GM12878 (cell line): Measurements from ENCODE around the gene FTH1. TPM values are rescaled to one million over a fixed set of nuclear protein-coding genes. Genes with fewer than 3 reads are reported as not detected.

Source experiments
- ATAC-seq: fragments of 200-7000 bp; cut with Tn5 transposase; 3 replicates; pipeline ENCODE4 v1.9.1; 2020; ENCODE audit warnings: mild to moderate bottlenecking, moderate library complexity
- BruUV-seq: library from RNA; stranded (reverse); fragments of 400-500 nt; replicated peaks from 2 replicates; lab custom pipeline; 2021; lab: Mats Ljungman, UMichigan
- CTCF ChIA-PET: fragments of 300-600 bp; sonication (Branson Sonifier 250); formaldehyde crosslinking; extraction: SDS; loops from one replicate; lab custom pipeline; 2021; ENCODE audit warnings: inconsistent platforms; lab: Yijun Ruan, JAX
- POLR2A ChIA-PET: fragments of 350-600 bp; formaldehyde crosslinking; extraction: SDS; loops from one replicate; lab custom pipeline; 2021; ENCODE audit warnings: inconsistent platforms; lab: Charles Lee
- RAD21 ChIA-PET: fragments of 300-600 bp; sonication (Branson Sonifier 250); formaldehyde crosslinking; loops from one replicate; lab custom pipeline; 2023; ENCODE audit warnings: antibody characterized with exemption; ENCODE audit not compliant: unreplicated experiment; lab: Charles Lee
- SMC1A ChIA-PET: fragments of 300-600 bp; sonication (Branson Sonifier 250); formaldehyde crosslinking; loops from one replicate; lab custom pipeline; 2023; ENCODE audit not compliant: unreplicated experiment, uncharacterized antibody; lab: Charles Lee
- DNase-seq: peaks from one replicate; pipeline ENCODE4 v3.0.0-alpha.2; 2011; ENCODE audit warnings: low read depth, low spot score
- FAIRE-seq: peaks from 3 replicates; lab custom pipeline; 2011; peaks lifted over from hg19 to GRCh38; lab: Jason Lieb, UNC
- H2AFZ ChIP-seq: 2 replicates; pipeline ENCODE4 v1.6.0; 2011; ENCODE audit warnings: low read depth, low read length, control low read depth; ENCODE audit not compliant: control insufficient read depth
- H3K27ac ChIP-seq: 2 replicates; pipeline ENCODE4 v1.5.1; 2011; ENCODE audit warnings: control low read depth; ENCODE audit not compliant: control insufficient read depth, insufficient read depth
- H3K27me3 ChIP-seq, 2 experiments: replicated peaks in 1 of 2; 2 replicates each; pipeline versions ENCODE4 v1.6.0 to v1.6.1; 2011; ENCODE audit warnings: low read length in 1 of 2; ENCODE audit not compliant: control insufficient read depth in 2 of 2, insufficient read depth in 2 of 2
- H3K36me3 ChIP-seq, 2 experiments: 2 replicates each; pipeline ENCODE4 v1.5.1; 2011; ENCODE audit warnings: low read length in 1 of 2; ENCODE audit not compliant: control insufficient read depth in 2 of 2, insufficient read depth in 2 of 2
- H3K4me1 ChIP-seq: 2 replicates; pipeline ENCODE4 v1.6.1; 2011; ENCODE audit warnings: mild to moderate bottlenecking, low read length, moderate library complexity, mixed read lengths; ENCODE audit not compliant: control insufficient read depth, insufficient read depth
- H3K4me2 ChIP-seq: 2 replicates; pipeline ENCODE4 v1.6.0; 2011; ENCODE audit warnings: control low read depth; ENCODE audit not compliant: control insufficient read depth, insufficient read depth
- H3K4me3 ChIP-seq: fragments of 200-600 bp; sonication (generic); 2 replicates; pipeline ENCODE4 v1.5.1; 2016
- H3K79me2 ChIP-seq: 2 replicates; pipeline ENCODE4 v1.6.0; 2011; ENCODE audit warnings: low read length; ENCODE audit not compliant: control insufficient read depth, insufficient read depth
- H3K9ac ChIP-seq: 2 replicates; pipeline ENCODE4 v1.8.0; 2011; ENCODE audit warnings: low read length, control low read depth, mixed read lengths; ENCODE audit not compliant: control insufficient read depth, insufficient read depth
- H3K9me3 ChIP-seq: replicated peaks from 3 replicates; pipeline ENCODE4 v1.5.1; 2011; ENCODE audit warnings: mild to moderate bottlenecking, low read length; ENCODE audit not compliant: control insufficient read depth, insufficient read depth
- H4K20me1 ChIP-seq: 2 replicates; pipeline ENCODE4 v1.6.0; 2011; ENCODE audit not compliant: control insufficient read depth, insufficient read depth
- GATAD2B ChIP-seq: fragments of 450-650 bp; conservative IDR thresholded peaks from 2 replicates; pipeline ENCODE4 v1.6.1; 2017; ENCODE audit warnings: low read depth, mild to moderate bottlenecking, moderate library complexity
- HDAC6 ChIP-seq: fragments of 200-600 bp; sonication (generic); IDR thresholded peaks from one replicate; pipeline ENCODE4 v1.8.0; 2017; ENCODE audit warnings: antibody characterized with exemption; ENCODE audit not compliant: unreplicated experiment
- MTA3 ChIP-seq: IDR thresholded peaks from 2 replicates; pipeline ENCODE4 v1.6.1; 2012; ENCODE audit warnings: low read length, inconsistent platforms, borderline replicate concordance
- NRF1 ChIP-seq: conservative IDR thresholded peaks from 2 replicates; pipeline ENCODE4 v1.6.1; 2011; ENCODE audit warnings: mild to moderate bottlenecking, low read depth, low read length, improper control_type of control experiment
- SKIL ChIP-seq: fragments of 450-650 bp; IDR thresholded peaks from 2 replicates; pipeline ENCODE4 v1.6.1; 2017; ENCODE audit warnings: mild to moderate bottlenecking, low read depth, inconsistent platforms; ENCODE audit not compliant: poor library complexity, severe bottlenecking
- SREBF1 ChIP-seq: IDR thresholded peaks from 2 replicates; pipeline ENCODE4 v1.6.1; 2012; ENCODE audit warnings: mild to moderate bottlenecking, low read length
- WGBS: methylation state at CpG from one replicate; pipeline ENCODE4 v1.1.6; 2016; ENCODE audit warnings: low lambda C conversion rate; ENCODE audit not compliant: insufficient replicate concordance, insufficient coverage; ENCODE audit errors: missing lambda C conversion rate; 5-methylcytosine and 5-hydroxymethylcytosine counted together
- in situ Hi-C: fragments of 300-500 bp; cut with MboI; formaldehyde crosslinking; loops from 9 replicates; pipeline ENCODE4 v1.14.3; 2018; ENCODE audit warnings: mixed read lengths
- intact Hi-C: fragments of 100-400 bp; cut with micrococcal nuclease; formaldehyde crosslinking; loops from one replicate; pipeline ENCODE4 v1.14.2; 2022; ENCODE audit not compliant: unreplicated experiment
- polyA plus RNA-seq, 11 experiments: library from polyadenylated mRNA; depleted of rRNA in 4 of 11; unstranded in 6 of 11; stranded (reverse) in 5 of 11; fragments of >200 nt; fragmentation: Nextera tagmentation in 4 of 11; fragmentation: Illumina TruSeq in 1 of 11; extraction: Ambion mirVana in 4 of 11; extraction: Trizol in 1 of 11; gene quantifications; 1 replicate in 1 of 11; 2 replicates in 10 of 11; pipeline versions ENCODE4 v1.2.1 to v1.2.3, GENCODE V29; 2011 to 2016; ENCODE audit warnings: inconsistent platforms in 2 of 11, missing spikeins in 2 of 11, low read depth in 1 of 11
- total RNA-seq, 4 experiments: library from RNA; depleted of rRNA in 3 of 4; stranded (reverse); fragments of >200 nt in 3 of 4; fragmentation: Illumina TruSeq in 1 of 4; extraction: Trizol in 1 of 4; gene quantifications; 2 replicates each; pipeline versions ENCODE4 v1.2.1 to v1.2.3, GENCODE V29; 2013 to 2021
- TF ChIP-seq, protein P1 (sequence below): fragments of 450-650 bp; formaldehyde crosslinking; IDR thresholded peaks from 2 replicates; pipeline ENCODE4 v1.4.0; 2022; ENCODE audit warnings: mild to moderate bottlenecking, moderate library complexity
- TF ChIP-seq, protein P2 (sequence below): IDR thresholded peaks from 2 replicates; pipeline ENCODE4 v1.6.1; 2012; ENCODE audit warnings: low read depth, low read length, improper control_type of control experiment
- TF ChIP-seq, protein P3 (sequence below): fragments of 450-650 bp; formaldehyde crosslinking; IDR thresholded peaks from 2 replicates; pipeline ENCODE4 v1.5.0; 2022; ENCODE audit warnings: mild to moderate bottlenecking, missing genetic modification characterization

The FTH1 gene
- total and polyA plus RNA-seq, 10 of the 15 experiments (the other 5 are each of a cell fraction or from before 2014, with no cell fraction given) = 289 to 4,154 (median 960) TPM

DNA sequence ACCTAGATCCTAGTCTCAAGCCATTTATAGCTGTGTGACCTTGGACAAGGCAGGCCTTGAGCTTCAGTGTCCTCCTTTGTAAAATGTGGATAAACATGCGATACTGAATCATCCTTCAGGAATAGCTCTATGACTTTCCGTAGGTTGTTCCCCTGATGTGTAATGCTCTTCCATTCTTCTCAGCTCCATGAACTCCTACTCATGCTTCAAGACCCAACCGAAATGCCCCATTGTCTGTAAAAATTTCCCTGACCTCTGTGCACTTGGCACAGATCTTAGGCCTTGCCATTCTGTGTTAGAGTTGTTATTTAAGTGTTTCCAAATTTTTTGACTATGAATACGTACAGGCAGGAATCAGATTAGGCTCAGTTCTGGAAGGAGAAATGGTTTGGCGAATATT, 20.5 kb downstream of the FTH1 start:
- Histone ChIP-seq H3K27me3 (no peaks in the 10 kb centered on the region; a peak in 1 of 4 replicates), H3K9me3 (no peaks in the 10 kb centered on the region), H3K4me1 (no peaks in the 10 kb centered on the region), H3K4me2 (no peak overlapping the region), H2AFZ (no peak overlapping the region), H3K4me3 (no peak overlapping the region), H3K36me3 (no peaks in the 10 kb centered on the region), H3K9ac (no peak overlapping the region), H3K79me2 (no peaks in the 10 kb centered on the region), H3K27ac (no peak overlapping the region), H4K20me1 (no peaks in the 10 kb centered on the region)
- ChIA-PET RAD21 (interaction anchor here (0.6 to 7.3 kb wide), 18 partner anchors 9 to 161 kb away, joined by 3 to 96 read pairs (median 5); no protein-coding TSS in a partner anchor), POLR2A (interaction anchor here (0.5 to 1.4 kb wide), 2 partner anchors 17 to 122 kb away, joined by 3 read pairs; no protein-coding TSS in a partner anchor), SMC1A (interaction anchor here (0.7 to 7.1 kb wide), 20 partner anchors 13 to 161 kb away, joined by 3 to 86 read pairs (median 6); partner anchors contain the start of gene FTH1), CTCF (interaction anchor here (0.8 to 8.2 kb wide), 33 partner anchors 9 to 631 kb away, joined by 3 to 188 read pairs (median 4); partner anchors contain the start of genes FADS3, FEN1, FTH1 and TMEM258)
- DNase-seq (no peak), FAIRE-seq (no peak), ATAC-seq (no peak)
- no TSS peak for BruUV-seq
- intact Hi-C loops (loop anchor here (1.0 to 2.0 kb wide), 5 partner anchors 48 to 150 kb away; no protein-coding TSS in a partner anchor), in situ Hi-C loops (no loop called here)
- WGBS = 75% methylated on average over 5 of the region's 5 CpGs
- TF ChIP-seq, protein P1, sequence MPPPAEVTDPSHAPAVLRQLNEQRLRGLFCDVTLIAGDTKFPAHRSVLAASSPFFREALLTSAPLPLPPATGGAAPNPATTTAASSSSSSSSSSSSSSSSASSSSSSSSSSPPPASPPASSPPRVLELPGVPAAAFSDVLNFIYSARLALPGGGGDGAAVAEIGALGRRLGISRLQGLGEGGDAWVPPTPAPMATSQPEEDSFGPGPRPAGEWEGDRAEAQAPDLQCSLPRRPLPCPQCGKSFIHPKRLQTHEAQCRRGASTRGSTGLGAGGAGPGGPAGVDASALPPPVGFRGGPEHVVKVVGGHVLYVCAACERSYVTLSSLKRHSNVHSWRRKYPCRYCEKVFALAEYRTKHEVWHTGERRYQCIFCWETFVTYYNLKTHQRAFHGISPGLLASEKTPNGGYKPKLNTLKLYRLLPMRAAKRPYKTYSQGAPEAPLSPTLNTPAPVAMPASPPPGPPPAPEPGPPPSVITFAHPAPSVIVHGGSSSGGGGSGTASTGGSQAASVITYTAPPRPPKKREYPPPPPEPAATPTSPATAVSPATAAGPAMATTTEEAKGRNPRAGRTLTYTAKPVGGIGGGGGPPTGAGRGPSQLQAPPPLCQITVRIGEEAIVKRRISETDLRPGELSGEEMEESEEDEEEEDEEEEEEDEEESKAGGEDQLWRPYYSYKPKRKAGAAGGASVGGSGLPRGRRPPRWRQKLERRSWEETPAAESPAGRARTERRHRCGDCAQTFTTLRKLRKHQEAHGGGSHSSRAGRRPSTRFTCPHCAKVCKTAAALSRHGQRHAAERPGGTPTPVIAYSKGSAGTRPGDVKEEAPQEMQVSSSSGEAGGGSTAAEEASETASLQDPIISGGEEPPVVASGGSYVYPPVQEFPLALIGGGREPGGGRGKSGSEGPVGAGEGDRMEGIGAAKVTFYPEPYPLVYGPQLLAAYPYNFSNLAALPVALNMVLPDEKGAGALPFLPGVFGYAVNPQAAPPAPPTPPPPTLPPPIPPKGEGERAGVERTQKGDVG (CRISPR knock-in tag) = no peak
- TF ChIP-seq HDAC6 (no peak), SREBF1 (no peak), SKIL (no peak), NRF1 (no peak), MTA3 (no peak), GATAD2B (no peak)
- TF ChIP-seq, protein P2, sequence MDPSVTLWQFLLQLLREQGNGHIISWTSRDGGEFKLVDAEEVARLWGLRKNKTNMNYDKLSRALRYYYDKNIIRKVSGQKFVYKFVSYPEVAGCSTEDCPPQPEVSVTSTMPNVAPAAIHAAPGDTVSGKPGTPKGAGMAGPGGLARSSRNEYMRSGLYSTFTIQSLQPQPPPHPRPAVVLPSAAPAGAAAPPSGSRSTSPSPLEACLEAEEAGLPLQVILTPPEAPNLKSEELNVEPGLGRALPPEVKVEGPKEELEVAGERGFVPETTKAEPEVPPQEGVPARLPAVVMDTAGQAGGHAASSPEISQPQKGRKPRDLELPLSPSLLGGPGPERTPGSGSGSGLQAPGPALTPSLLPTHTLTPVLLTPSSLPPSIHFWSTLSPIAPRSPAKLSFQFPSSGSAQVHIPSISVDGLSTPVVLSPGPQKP = no peak
- TF ChIP-seq, protein P3, sequence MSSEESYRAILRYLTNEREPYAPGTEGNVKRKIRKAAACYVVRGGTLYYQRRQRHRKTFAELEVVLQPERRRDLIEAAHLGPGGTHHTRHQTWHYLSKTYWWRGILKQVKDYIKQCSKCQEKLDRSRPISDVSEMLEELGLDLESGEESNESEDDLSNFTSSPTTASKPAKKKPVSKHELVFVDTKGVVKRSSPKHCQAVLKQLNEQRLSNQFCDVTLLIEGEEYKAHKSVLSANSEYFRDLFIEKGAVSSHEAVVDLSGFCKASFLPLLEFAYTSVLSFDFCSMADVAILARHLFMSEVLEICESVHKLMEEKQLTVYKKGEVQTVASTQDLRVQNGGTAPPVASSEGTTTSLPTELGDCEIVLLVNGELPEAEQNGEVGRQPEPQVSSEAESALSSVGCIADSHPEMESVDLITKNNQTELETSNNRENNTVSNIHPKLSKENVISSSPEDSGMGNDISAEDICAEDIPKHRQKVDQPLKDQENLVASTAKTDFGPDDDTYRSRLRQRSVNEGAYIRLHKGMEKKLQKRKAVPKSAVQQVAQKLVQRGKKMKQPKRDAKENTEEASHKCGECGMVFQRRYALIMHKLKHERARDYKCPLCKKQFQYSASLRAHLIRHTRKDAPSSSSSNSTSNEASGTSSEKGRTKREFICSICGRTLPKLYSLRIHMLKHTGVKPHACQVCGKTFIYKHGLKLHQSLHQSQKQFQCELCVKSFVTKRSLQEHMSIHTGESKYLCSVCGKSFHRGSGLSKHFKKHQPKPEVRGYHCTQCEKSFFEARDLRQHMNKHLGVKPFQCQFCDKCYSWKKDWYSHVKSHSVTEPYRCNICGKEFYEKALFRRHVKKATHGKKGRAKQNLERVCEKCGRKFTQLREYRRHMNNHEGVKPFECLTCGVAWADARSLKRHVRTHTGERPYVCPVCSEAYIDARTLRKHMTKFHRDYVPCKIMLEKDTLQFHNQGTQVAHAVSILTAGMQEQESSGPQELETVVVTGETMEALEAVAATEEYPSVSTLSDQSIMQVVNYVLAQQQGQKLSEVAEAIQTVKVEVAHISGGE (CRISPR knock-in tag) = no peak
